H1 (cell line): ENCODE measurements around the gene POC1B. TPM values are rescaled to one million over a fixed set of nuclear protein-coding genes. Genes with fewer than 3 reads are reported as not detected.

Experiments used
- CTCF ChIA-PET: fragments of 300-600 bp; sonication (Branson Sonifier 250); formaldehyde crosslinking; loops from one replicate; lab custom pipeline; 2021; ENCODE audit not compliant: partially characterized antibody; lab: Charles Lee
- POLR2A ChIA-PET: fragments of 300-600 bp; sonication (Branson Sonifier 250); formaldehyde crosslinking; loops from one replicate; lab custom pipeline; 2021; ENCODE audit warnings: inconsistent platforms; ENCODE audit not compliant: partially characterized antibody; lab: Charles Lee
- DNase-seq, 2 experiments: peaks; one replicate each; pipeline versions ENCODE4 v3.0.0 to v3.0.0-alpha.2; 2010 to 2022; ENCODE audit warnings: low spot score in 2 of 2, low read depth in 1 of 2, mixed read lengths in 1 of 2
- FAIRE-seq: peaks from 2 replicates; lab custom pipeline; 2011; peaks lifted over from hg19 to GRCh38; lab: Jason Lieb, UNC
- H2AFZ ChIP-seq: 2 replicates; pipeline ENCODE4 v1.8.1; 2012; ENCODE audit warnings: low read length, inconsistent platforms
- H2AK5ac ChIP-seq: 2 replicates; pipeline ENCODE4 v1.6.1; 2013; ENCODE audit warnings: low read depth, low read length
- H2BK120ac ChIP-seq: replicated peaks from 2 replicates; pipeline ENCODE3; 2013; ENCODE audit warnings: low read depth, low read length, inconsistent platforms
- H2BK12ac ChIP-seq: 2 replicates; pipeline ENCODE4 v1.6.1; 2013; ENCODE audit warnings: low read depth, low read length
- H2BK15ac ChIP-seq: 2 replicates; pipeline ENCODE4 v1.6.1; 2013; ENCODE audit warnings: low read length
- H2BK20ac ChIP-seq: 2 replicates; pipeline ENCODE4 v1.6.1; 2013; ENCODE audit warnings: low read length
- H2BK5ac ChIP-seq: 2 replicates; pipeline ENCODE4 v1.6.1; 2013; ENCODE audit warnings: low read depth, low read length
- H3K14ac ChIP-seq: 2 replicates; pipeline ENCODE4 v1.6.1; 2013; ENCODE audit warnings: inconsistent platforms; ENCODE audit not compliant: insufficient read length
- H3K18ac ChIP-seq: 2 replicates; pipeline ENCODE4 v1.6.1; 2013; ENCODE audit warnings: low read length; ENCODE audit errors: extremely low read depth
- H3K23ac ChIP-seq: 2 replicates; pipeline ENCODE4 v1.6.1; 2013; ENCODE audit warnings: inconsistent platforms; ENCODE audit not compliant: insufficient read length
- H3K23me2 ChIP-seq: 2 replicates; pipeline ENCODE4 v1.6.1; 2013; ENCODE audit warnings: low read depth, low read length
- H3K27ac ChIP-seq: 2 replicates; pipeline ENCODE4 v1.6.1; 2011; ENCODE audit warnings: low read depth, low read length, inconsistent platforms
- H3K27me3 ChIP-seq, 4 experiments: replicated peaks in 1 of 4; 1 replicate in 1 of 4; 2 replicates in 3 of 4; pipeline versions ENCODE4 v1.6.1 to v1.8.1; 2011 to 2013; ENCODE audit warnings: low read length in 3 of 4, mild to moderate bottlenecking in 3 of 4, inconsistent platforms in 2 of 4, mixed read lengths in 2 of 4, moderate library complexity in 1 of 4; ENCODE audit not compliant: control insufficient read depth in 3 of 4, insufficient read depth in 3 of 4; ENCODE audit errors: extremely low read depth in 1 of 4
- H3K36me3 ChIP-seq, 4 experiments: 2 replicates each; pipeline versions ENCODE4 v1.6.1 to v1.8.1; 2011 to 2013; ENCODE audit warnings: mild to moderate bottlenecking in 4 of 4, low read length in 3 of 4, moderate library complexity in 2 of 4, control low read depth in 1 of 4, inconsistent platforms in 1 of 4; ENCODE audit not compliant: insufficient read depth in 4 of 4, control insufficient read depth in 2 of 4
- H3K4ac ChIP-seq: replicated peaks from 2 replicates; pipeline ENCODE3; 2013; ENCODE audit warnings: low read length, low read depth, mixed read lengths, inconsistent platforms; ENCODE audit not compliant: insufficient read length
- H3K4me1 ChIP-seq, 4 experiments: replicated peaks in 1 of 4; 1 replicate in 1 of 4; 2 replicates in 3 of 4; pipeline versions ENCODE4 v1.6.1 to v1.8.1; 2011 to 2013; ENCODE audit warnings: low read length in 3 of 4, inconsistent platforms in 2 of 4, mixed read lengths in 1 of 4; ENCODE audit not compliant: insufficient read depth in 4 of 4, control insufficient read depth in 3 of 4
- H3K4me2 ChIP-seq, 2 experiments: 2 replicates each; pipeline versions ENCODE4 v1.6.1 to v1.8.1; 2011 to 2013; ENCODE audit warnings: low read depth in 2 of 2, low read length in 2 of 2, control low read depth in 1 of 2, inconsistent platforms in 1 of 2, mild to moderate bottlenecking in 1 of 2; ENCODE audit not compliant: insufficient read depth in 1 of 2
- H3K4me3 ChIP-seq, 4 experiments: fragments of 200-600, 300-600 bp in 1 of 4; sonication (generic), shearing (Covaris generic), sonication (Bioruptor Twin) in 1 of 4; 2 replicates each; pipeline versions ENCODE4 v1.5.1 to v1.8.1; 2011 to 2016; ENCODE audit warnings: low read length in 4 of 4, low read depth in 3 of 4, control low read depth in 2 of 4, inconsistent platforms in 2 of 4, mild to moderate bottlenecking in 2 of 4, mixed read lengths in 1 of 4, moderate library complexity in 1 of 4; ENCODE audit not compliant: insufficient read depth in 2 of 4; ENCODE audit errors: extremely low read depth in 1 of 4
- H3K56ac ChIP-seq: replicated peaks from 2 replicates; pipeline ENCODE3; 2013; ENCODE audit warnings: low read depth, mild to moderate bottlenecking, mixed read lengths, low read length, inconsistent platforms; ENCODE audit not compliant: insufficient read length
- H3K79me1 ChIP-seq: 2 replicates; pipeline ENCODE4 v1.6.1; 2013; ENCODE audit warnings: low read depth, low read length, control low read depth
- H3K79me2 ChIP-seq, 2 experiments: 2 replicates each; pipeline versions ENCODE4 v1.6.1 to v1.8.1; 2012 to 2013; ENCODE audit warnings: low read length in 2 of 2, mild to moderate bottlenecking in 2 of 2, inconsistent platforms in 1 of 2; ENCODE audit not compliant: insufficient read depth in 2 of 2, control insufficient read depth in 1 of 2
- H3K9ac ChIP-seq, 4 experiments: replicated peaks in 1 of 4; 1 replicate in 1 of 4; 2 replicates in 3 of 4; pipeline versions ENCODE4 v1.6.1 to v1.8.1; 2011 to 2013; ENCODE audit warnings: low read depth in 3 of 4, low read length in 3 of 4, control low read depth in 2 of 4, mild to moderate bottlenecking in 2 of 4, moderate library complexity in 2 of 4, inconsistent platforms in 1 of 4; ENCODE audit errors: extremely low read depth in 1 of 4
- H3K9me3 ChIP-seq, 2 experiments: 2 replicates each; pipeline versions ENCODE4 v1.6.1 to v1.8.1; 2012 to 2013; ENCODE audit warnings: mild to moderate bottlenecking in 2 of 2, moderate library complexity in 2 of 2, control low read depth in 1 of 2, inconsistent platforms in 1 of 2, low read depth in 1 of 2, low read length in 1 of 2, mixed read lengths in 1 of 2; ENCODE audit not compliant: insufficient read depth in 2 of 2
- H4K20me1 ChIP-seq, 2 experiments: replicated peaks in 1 of 2; 2 replicates each; pipeline versions ENCODE3 to v1.8.1; 2011 to 2013; ENCODE audit warnings: inconsistent platforms in 2 of 2, low read length in 2 of 2, mild to moderate bottlenecking in 1 of 2; ENCODE audit not compliant: insufficient read depth in 2 of 2, control insufficient read depth in 1 of 2
- H4K5ac ChIP-seq: 2 replicates; pipeline ENCODE4 v1.6.1; 2013; ENCODE audit warnings: low read length, low read depth, mixed read lengths, inconsistent platforms; ENCODE audit not compliant: insufficient read length
- H4K8ac ChIP-seq: 2 replicates; pipeline ENCODE4 v1.8.0; 2013; ENCODE audit warnings: mild to moderate bottlenecking, moderate library complexity, low read length, inconsistent platforms; ENCODE audit not compliant: insufficient read depth; ENCODE audit errors: extremely low read depth
- H4K91ac ChIP-seq: replicated peaks from 2 replicates; pipeline ENCODE3; 2013; ENCODE audit warnings: low read length, mixed read lengths, inconsistent platforms; ENCODE audit not compliant: insufficient read length
- ASH2L ChIP-seq: fragments of 200-600, 300-600 bp; sonication (generic); IDR thresholded peaks from one replicate; pipeline ENCODE4 v1.7.1; 2017; ENCODE audit warnings: low read length
- BRCA1 ChIP-seq: IDR thresholded peaks from 2 replicates; pipeline ENCODE4 v1.6.1; 2012; ENCODE audit warnings: low read depth, low read length, improper control_type of control experiment
- EP300 ChIP-seq, 2 experiments: IDR thresholded peaks; 1 replicate in 1 of 2; 2 replicates in 1 of 2; pipeline ENCODE4 v1.6.1; 2011 to 2012; ENCODE audit warnings: low read depth in 2 of 2, low read length in 2 of 2, mild to moderate bottlenecking in 2 of 2, borderline replicate concordance in 1 of 2, inconsistent platforms in 1 of 2, moderate library complexity in 1 of 2
- FOSL1 ChIP-seq: IDR thresholded peaks from 2 replicates; pipeline ENCODE4 v1.6.1; 2011; ENCODE audit warnings: mild to moderate bottlenecking, low read depth, low read length, moderate library complexity; ENCODE audit not compliant: insufficient read depth
- HDAC2 ChIP-seq, 2 experiments: fragments of 300-600 bp in 1 of 2; sonication (generic) in 1 of 2; IDR thresholded peaks; 2 replicates each; pipeline ENCODE4 v1.6.1; 2011 to 2012; ENCODE audit warnings: low read depth in 2 of 2, low read length in 2 of 2, mild to moderate bottlenecking in 2 of 2, moderate library complexity in 2 of 2, borderline replicate concordance in 1 of 2, inconsistent platforms in 1 of 2
- KDM5A ChIP-seq: fragments of 200-600 bp; IDR thresholded peaks from 2 replicates; pipeline ENCODE4 v1.7.1; 2012; ENCODE audit warnings: mild to moderate bottlenecking, low read length, inconsistent platforms, mixed read lengths
- MAFK ChIP-seq: IDR thresholded peaks from 2 replicates; pipeline ENCODE4 v1.6.1; 2012; ENCODE audit warnings: low read depth, mild to moderate bottlenecking, improper control_type of control experiment, low read length
- RNF2 ChIP-seq: fragments of 200-900, 300-1000 bp; sonication (generic); IDR thresholded peaks from 2 replicates; pipeline ENCODE4 v1.7.1; 2016; ENCODE audit warnings: borderline replicate concordance, low read depth, mild to moderate bottlenecking, antibody characterized with exemption, low read length; ENCODE audit not compliant: poor library complexity, severe bottlenecking; ENCODE audit errors: missing control alignments
- SP4 ChIP-seq: IDR thresholded peaks from 2 replicates; pipeline ENCODE4 v1.6.1; 2012; ENCODE audit warnings: low read length, inconsistent platforms
- SUZ12 ChIP-seq: fragments of 200-600 bp; sonication (generic); IDR thresholded peaks from 2 replicates; pipeline ENCODE4 v1.6.1; 2012; ENCODE audit warnings: mild to moderate bottlenecking, inconsistent platforms, low read length, moderate library complexity, mixed read lengths
- TAF1 ChIP-seq: IDR thresholded peaks from 2 replicates; pipeline ENCODE4 v1.6.1; 2011; ENCODE audit warnings: mild to moderate bottlenecking, low read depth, low read length
- USF2 ChIP-seq: IDR thresholded peaks from 2 replicates; pipeline ENCODE4 v1.6.1; 2011; ENCODE audit warnings: low read length, improper control_type of control experiment
- ZNF274 ChIP-seq: IDR thresholded peaks from 2 replicates; pipeline ENCODE4 v1.7.0; 2012; ENCODE audit warnings: low read length, borderline replicate concordance; ENCODE audit errors: extremely low read depth
- WGBS, 2 experiments: shearing (Covaris generic) in 1 of 2; methylation state at CpG; one replicate each; pipeline versions ENCODE4 v1.1.6 to v1.1.7; 2013 to 2015; ENCODE audit warnings: low lambda C conversion rate in 2 of 2, mixed read lengths in 2 of 2, inconsistent platforms in 1 of 2, low coverage in 1 of 2, missing lambda C conversion rate in 1 of 2; ENCODE audit not compliant: insufficient replicate concordance in 2 of 2, insufficient coverage in 1 of 2, insufficient read length in 1 of 2; ENCODE audit errors: extremely low coverage in 1 of 2, missing lambda C conversion rate in 1 of 2; 5-methylcytosine and 5-hydroxymethylcytosine counted together
- polyA plus RNA-seq, 7 experiments: library from polyadenylated mRNA; depleted of rRNA in 3 of 7; stranded (reverse) in 5 of 7; unstranded in 2 of 7; fragments of >200 nt in 5 of 7; fragments of 200-250 nt in 2 of 7; gene quantifications; 1 replicate in 5 of 7; 2 replicates in 1 of 7; 4 replicates in 1 of 7; pipeline versions ENCODE4 v1.2.1 to v1.2.3, GENCODE V29; 2011 to 2013; ENCODE audit warnings: missing spikeins in 2 of 7, mixed read lengths in 2 of 7
- total RNA-seq: library from RNA; stranded (reverse); fragmentation: NEBNext Ultra II Directional; extraction: Animal tissue kit (Norgen Biotek cat#: 25700); gene quantifications from 2 replicates; pipeline ENCODE4 v1.2.1, GENCODE V29; 2021

The POC1B gene
- total and polyA plus RNA-seq, 2 of the 8 experiments (the other 6 are each of a cell fraction or from before 2014, with no cell fraction given): 7.5 to 16.3 TPM

- no peak for FAIRE-seq
- POLR2A ChIA-PET: interaction anchor here (0.7 kb wide), 1 partner anchor 470 kb away, joined by 3 read pairs; no protein-coding TSS in a partner anchor
- TF ChIP-seq EP300 (IDR thresholded peaks at IDR 0.05; ENCODE audit: borderline replicate concordance in 1 of 2, low read depth in 2 of 2, low read length in 2 of 2) (no peak), ASH2L (no peak), BRCA1 (no peak), ZNF274 (no peak), FOSL1 (no peak), KDM5A (no peak), USF2 (no peak), HDAC2 (IDR thresholded peaks at IDR 0.05; ENCODE audit: borderline replicate concordance in 1 of 2, low read depth in 2 of 2, low read length in 2 of 2) (no peak), TAF1 (no peak), SP4 (no peak), MAFK (no peak), RNF2 (no peak), SUZ12 (no peak)
Observed at GRCh38 chr12:89544022-89544421, 18.2 kb upstream of the POC1B start.

More at GRCh38 chr12:89544022-89544421, 18.2 kb upstream of the POC1B start:
- Histone ChIP-seq H2BK15ac (no peak overlapping the region), H4K8ac (no peak overlapping the region), H3K79me2 (no peaks in the 10 kb centered on the region), H3K79me1 (no peaks in the 10 kb centered on the region), H3K4me2 (no peak overlapping the region), H3K23me2 (no peaks in the 10 kb centered on the region), H3K4ac (no peak overlapping the region), H3K36me3 (no peaks in the 10 kb centered on the region), H2BK12ac (no peak overlapping the region), H3K18ac (no peak overlapping the region), H4K20me1 (no peaks in the 10 kb centered on the region), H2BK20ac (no peak overlapping the region), H4K91ac (no peak overlapping the region), H3K9me3 (no peaks in the 10 kb centered on the region), H3K4me3 (no peak overlapping the region), H3K56ac (no peak overlapping the region), H2BK5ac (no peak overlapping the region), H3K9ac (no peak overlapping the region), H4K5ac (no peak overlapping the region), H3K14ac (no peak overlapping the region), H2AFZ (no peak overlapping the region), H3K27me3 (no peaks in the 10 kb centered on the region), H2AK5ac (no peak overlapping the region), H3K4me1 (no peaks in the 10 kb centered on the region; a peak in 1 of 7 replicates), H3K23ac (no peak overlapping the region), H3K27ac (no peak overlapping the region), H2BK120ac (no peak overlapping the region)
- CTCF ChIA-PET: interaction anchor here (0.5 to 2.8 kb wide), 33 partner anchors 12 to 1395 kb away, joined by 3 to 12 read pairs (median 3); no protein-coding TSS in a partner anchor
- 89% methylated on average over 1 of the region's 1 CpG; no CpG with 5 or more reads in 1 of the 2 experiments for WGBS, 2 experiments
- DNase-seq: no peak
